ENCODE results near the gene SORCS3.

- TF ChIP-seq POLR2A (IDR thresholded peaks at IDR 0.05) (no peak), CTCF (IDR thresholded peaks at IDR 0.05) (no peak), POLR2AphosphoS5 (IDR thresholded peaks at IDR 0.05) (no peak)
These were observed 24.1 kb downstream of the SORCS3 start for GRCh38 chr10:104665174-104665573.

Data from sigmoid colon (tissue), 4 donors.